ENCODE results near the gene TFB1M. TPM values are rescaled to one million over a fixed set of nuclear protein-coding genes. Genes with fewer than 3 reads are reported as not detected.

The TFB1M gene
- total and polyA plus RNA-seq, 2 donors (not counting 3 experiments of a cell fraction or from before 2014, with no cell fraction given) = 12.9 to 35.5 TPM

DNA sequence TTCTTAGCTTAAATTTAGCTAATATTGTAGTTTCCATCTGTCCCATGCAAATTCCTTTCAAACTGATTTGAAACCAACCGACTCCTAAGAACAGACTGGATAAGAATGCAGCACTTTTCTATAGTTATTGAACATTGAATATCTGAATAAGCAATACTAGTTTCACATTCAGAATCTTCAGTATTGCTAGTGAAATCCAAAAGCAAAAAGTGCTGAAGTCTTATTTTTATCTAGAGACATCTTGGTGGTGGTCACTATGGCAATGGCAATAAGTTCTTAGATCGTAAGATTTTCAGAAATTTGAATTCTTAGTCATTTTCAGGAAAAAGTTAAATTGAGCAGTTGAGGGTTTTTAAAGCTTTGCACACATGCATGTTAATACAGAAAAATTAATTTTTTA, 2.7 kb downstream of the TFB1M start:
- dilution Hi-C loops (cut with MboI; ENCODE audit: extremely low pct_ligation_motif_present, low sequenced_read_pairs) = no loop called here
- peaks cover 4 to 5% of the 10 kb centered on the region in 2 experiments for H3K36me3 ChIP-seq (ENCODE audit: control insufficient read depth in 2 of 2, extremely low read depth in 1 of 2, insufficient read depth in 2 of 2, low read length in 2 of 2)
- POLR2A ChIA-PET = no interaction called here
- no peaks in the 10 kb centered on the region for H4K20me1 ChIP-seq (replicated peaks; ENCODE audit: control insufficient read depth, extremely low read depth, insufficient read depth, low read length)
- BruUV-seq (replicated peaks) = no TSS peak
- peak overlapping the region; percentile 88 for H3K27ac ChIP-seq (ENCODE audit: insufficient read depth, low read depth, low read length)
- H3K9me3 ChIP-seq (replicated peaks; ENCODE audit: control insufficient read depth, insufficient read depth, low read length) = no peaks in the 10 kb centered on the region
- CTCF ChIA-PET = interaction anchor here (1.1 to 2.6 kb wide), 6 partner anchors 8 to 1734 kb away, joined by 3 to 13 read pairs (median 3); no protein-coding TSS in a partner anchor
- FAIRE-seq = no peak
- no peaks in the 10 kb centered on the region for H3K27me3 ChIP-seq (ENCODE audit: control insufficient read depth in 2 of 2, insufficient read depth in 2 of 2, low read length in 2 of 2)
- intact Hi-C loops (cut with micrococcal nuclease) = loop anchor here (5.0 to 10.0 kb wide), 3 partner anchors 634 to 1836 kb away; no protein-coding TSS in a partner anchor
- peak overlapping the region; percentile 64 for H3K9ac ChIP-seq (replicated peaks; ENCODE audit: extremely low read depth, insufficient read depth, low read length)
- no peaks in the 10 kb centered on the region for H3K9me1 ChIP-seq (replicated peaks; ENCODE audit: control insufficient read depth, extremely low read depth, insufficient read depth, low read length)
- H3K4me1 ChIP-seq (ENCODE audit: control insufficient read depth, extremely low read depth, insufficient read depth, low read length) = peaks cover 49% of the 10 kb centered on the region
- no peak for DNase-seq (ENCODE audit: low read depth, low spot score)
- H3K4me3 ChIP-seq (replicated peaks in 1 of 3; ENCODE audit: insufficient read depth in 1 of 3, low read depth in 1 of 3, low read length in 3 of 3) = no peak overlapping the region
- no peak overlapping the region for H2AFZ ChIP-seq (ENCODE audit: low read depth, low read length)
- peaks cover 47% of the 10 kb centered on the region for H3K79me2 ChIP-seq (ENCODE audit: control insufficient read depth, insufficient read depth, low read length)
- H3K4me2 ChIP-seq (ENCODE audit: insufficient read depth, low read length) = peak overlapping the region; percentile 57
- TF ChIP-seq GATA2 (IDR thresholded peaks at IDR 0.05; ENCODE audit: insufficient read depth, insufficient read length, low read depth, low read length) (no peak), POLR2AphosphoS5 (IDR thresholded peaks at IDR 0.05; ENCODE audit: insufficient read depth, low read depth, low read length) (no peak), POLR2A (IDR thresholded peaks at IDR 0.05; ENCODE audit: low read depth, low read length) (no peak), JUN (IDR thresholded peaks at IDR 0.05; ENCODE audit: borderline replicate concordance, insufficient read depth, insufficient read length, low read depth) (no peak), EZH2 (IDR thresholded peaks at IDR 0.05; ENCODE audit: borderline replicate concordance, low read depth, low read length, severe bottlenecking) (no peak), MYC (IDR thresholded peaks at IDR 0.05; ENCODE audit: low read depth, low read length) (no peak), FOS (IDR thresholded peaks at IDR 0.05; ENCODE audit: borderline replicate concordance, insufficient read depth, low read length) (no peak)
- TF ChIP-seq, protein P1, sequence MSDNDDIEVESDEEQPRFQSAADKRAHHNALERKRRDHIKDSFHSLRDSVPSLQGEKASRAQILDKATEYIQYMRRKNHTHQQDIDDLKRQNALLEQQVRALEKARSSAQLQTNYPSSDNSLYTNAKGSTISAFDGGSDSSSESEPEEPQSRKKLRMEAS (IDR thresholded peaks at IDR 0.05; ENCODE audit: insufficient read depth, insufficient read length) = no peak
- TF ChIP-seq, protein P2, sequence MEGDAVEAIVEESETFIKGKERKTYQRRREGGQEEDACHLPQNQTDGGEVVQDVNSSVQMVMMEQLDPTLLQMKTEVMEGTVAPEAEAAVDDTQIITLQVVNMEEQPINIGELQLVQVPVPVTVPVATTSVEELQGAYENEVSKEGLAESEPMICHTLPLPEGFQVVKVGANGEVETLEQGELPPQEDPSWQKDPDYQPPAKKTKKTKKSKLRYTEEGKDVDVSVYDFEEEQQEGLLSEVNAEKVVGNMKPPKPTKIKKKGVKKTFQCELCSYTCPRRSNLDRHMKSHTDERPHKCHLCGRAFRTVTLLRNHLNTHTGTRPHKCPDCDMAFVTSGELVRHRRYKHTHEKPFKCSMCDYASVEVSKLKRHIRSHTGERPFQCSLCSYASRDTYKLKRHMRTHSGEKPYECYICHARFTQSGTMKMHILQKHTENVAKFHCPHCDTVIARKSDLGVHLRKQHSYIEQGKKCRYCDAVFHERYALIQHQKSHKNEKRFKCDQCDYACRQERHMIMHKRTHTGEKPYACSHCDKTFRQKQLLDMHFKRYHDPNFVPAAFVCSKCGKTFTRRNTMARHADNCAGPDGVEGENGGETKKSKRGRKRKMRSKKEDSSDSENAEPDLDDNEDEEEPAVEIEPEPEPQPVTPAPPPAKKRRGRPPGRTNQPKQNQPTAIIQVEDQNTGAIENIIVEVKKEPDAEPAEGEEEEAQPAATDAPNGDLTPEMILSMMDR (IDR thresholded peaks at IDR 0.05; ENCODE audit: extremely low read depth in 1 of 2, insufficient read depth in 1 of 2, low read depth in 1 of 2, low read length in 2 of 2) = no peak

Data from endothelial cell of umbilical vein (primary cell).